NOMO-1 (cell line): ENCODE data around the gene TMC6.
"Not testable (repeated sequence)": the region's sequence is repeated elsewhere in the genome, so short reads cannot be mapped to it uniquely, and the experiment has no call there.

Source experiments
- DNase-seq, 2 experiments: peaks; one replicate each; lab custom pipeline; 2025; ENCODE audit not compliant: unreplicated experiment in 2 of 2; lab: John Stamatoyannopoulos, UW

TMC6 gene

GRCh38 chr17:78124081-78124835 is 4.3 kb downstream of the TMC6 start:
- peak; percentile 87 to 90 for DNase-seq

GRCh38 chr17:78123258-78123929 is 5.2 kb downstream of the TMC6 start:
- DNase-seq, result no peak

GRCh38 chr17:78122931-78123249 is 5.7 kb downstream of the TMC6 start:
- no peak for DNase-seq

GRCh38 chr17:78122216-78122930 is 6.2 kb downstream of the TMC6 start:
- no peak for DNase-seq

- DNase-seq, result no peak
These were observed 6.7 kb downstream of the TMC6 start for GRCh38 chr17:78121801-78122215.

GRCh38 chr17:78120971-78121800 is 7.4 kb downstream of the TMC6 start:
- no peak for DNase-seq

GRCh38 chr17:78120537-78120936 is 8.0 kb downstream of the TMC6 start:
- DNase-seq, result no peak

- no peak for DNase-seq
These were observed 9.7 kb downstream of the TMC6 start for GRCh38 chr17:78118801-78119241.

GRCh38 chr17:78117027-78117981 is 11.3 kb downstream of the TMC6 start:
- no peak for DNase-seq

- no peak for DNase-seq
These were observed 12.1 kb downstream of the TMC6 start for GRCh38 chr17:78116411-78116810.

GRCh38 chr17:78115803-78116202 is 12.8 kb downstream of the TMC6 start:
- DNase-seq, result not testable (repeated sequence)

GRCh38 chr17:78114831-78115723 is 13.5 kb downstream of the TMC6 start:
- DNase-seq, result no peak

- no peak for DNase-seq
These were observed 14.5 kb downstream of the TMC6 start for GRCh38 chr17:78113804-78114785.

- DNase-seq, result peak; percentile 15 to 68
These were observed 15.8 kb downstream of the TMC6 start for GRCh38 chr17:78112518-78113471.

GRCh38 chr17:78111727-78112517 is 16.6 kb downstream of the TMC6 start:
- no peak for DNase-seq
